Astrocyte (in vitro differentiated cells and primary cell): Measurements from ENCODE around the gene TNIP1. TPM values are rescaled to one million over a fixed set of nuclear protein-coding genes. Genes with fewer than 3 reads are reported as not detected.

Source experiments
- DNase-seq: peaks from one replicate; pipeline ENCODE4 v3.0.0-alpha.2; 2010; ENCODE audit warnings: low read depth
- FAIRE-seq: peaks from 2 replicates; lab custom pipeline; 2011; peaks lifted over from hg19 to GRCh38; lab: Jason Lieb, UNC
- H2AFZ ChIP-seq: 2 replicates; pipeline ENCODE4 v1.6.0; 2012; ENCODE audit warnings: low read depth, low read length, inconsistent platforms
- H3K27ac ChIP-seq: 2 replicates; pipeline ENCODE4 v1.5.1; 2011; ENCODE audit warnings: low read depth, low read length, inconsistent platforms
- H3K27me3 ChIP-seq: 2 replicates; pipeline ENCODE4 v1.6.0; 2011; ENCODE audit warnings: low read length, inconsistent platforms; ENCODE audit not compliant: insufficient read depth
- H3K36me3 ChIP-seq: 2 replicates; pipeline ENCODE4 v1.5.1; 2011; ENCODE audit warnings: low read length, inconsistent platforms; ENCODE audit not compliant: insufficient read depth
- H3K4me1 ChIP-seq: 2 replicates; pipeline ENCODE4 v1.5.1; 2011; ENCODE audit warnings: low read length, inconsistent platforms; ENCODE audit not compliant: insufficient read depth
- H3K4me2 ChIP-seq: 2 replicates; pipeline ENCODE4 v1.6.0; 2012; ENCODE audit warnings: low read length, inconsistent platforms
- H3K4me3 ChIP-seq: 2 replicates; pipeline ENCODE4 v1.5.1; 2011; ENCODE audit warnings: low read depth, mild to moderate bottlenecking, low read length, inconsistent platforms; ENCODE audit not compliant: insufficient read depth
- H3K79me2 ChIP-seq: 2 replicates; pipeline ENCODE4 v1.6.0; 2012; ENCODE audit warnings: mild to moderate bottlenecking, low read length, inconsistent platforms; ENCODE audit not compliant: insufficient read depth
- H3K9ac ChIP-seq: 2 replicates; pipeline ENCODE4 v1.6.0; 2012; ENCODE audit warnings: mild to moderate bottlenecking, low read length, inconsistent platforms
- H3K9me3 ChIP-seq: 2 replicates; pipeline ENCODE4 v1.5.1; 2012; ENCODE audit warnings: low read depth, mild to moderate bottlenecking, low read length, inconsistent platforms; ENCODE audit not compliant: insufficient read depth
- H4K20me1 ChIP-seq: 2 replicates; pipeline ENCODE4 v1.6.0; 2012; ENCODE audit warnings: low read length, inconsistent platforms; ENCODE audit not compliant: insufficient read depth
- H3K27ac Mint-ChIP-seq: one replicate; pipeline ENCODE4 v1.8.0; 2021; ENCODE audit warnings: mild to moderate bottlenecking, mixed read lengths; ENCODE audit not compliant: unreplicated experiment
- H3K27me3 Mint-ChIP-seq: one replicate; pipeline ENCODE4 v1.8.0; 2021; ENCODE audit warnings: low read depth, mixed read lengths; ENCODE audit not compliant: unreplicated experiment
- H3K36me3 Mint-ChIP-seq: one replicate; pipeline ENCODE4 v1.8.0; 2021; ENCODE audit warnings: low read depth, mixed read lengths; ENCODE audit not compliant: unreplicated experiment
- H3K4me1 Mint-ChIP-seq: one replicate; pipeline ENCODE4 v1.8.0; 2021; ENCODE audit warnings: low read depth, mixed read lengths; ENCODE audit not compliant: unreplicated experiment
- H3K4me3 Mint-ChIP-seq: one replicate; pipeline ENCODE4 v1.8.0; 2021; ENCODE audit warnings: mild to moderate bottlenecking, moderate library complexity, mixed read lengths; ENCODE audit not compliant: unreplicated experiment
- H3K9me3 Mint-ChIP-seq: one replicate; pipeline ENCODE4 v1.8.0; 2021; ENCODE audit warnings: mild to moderate bottlenecking, mixed read lengths; ENCODE audit not compliant: unreplicated experiment
- EZH2 ChIP-seq: IDR thresholded peaks from 2 replicates; pipeline ENCODE4 v1.6.1; 2012; ENCODE audit warnings: mild to moderate bottlenecking, low read length, inconsistent platforms; ENCODE audit not compliant: insufficient read depth
- total RNA-seq: library from RNA; stranded (reverse); gene quantifications from 2 replicates; pipeline ENCODE4 v1.2.1, GENCODE V29; 2021
- TF ChIP-seq, protein P1 (sequence below): IDR thresholded peaks from 2 replicates; pipeline ENCODE4 v1.5.1; 2011; ENCODE audit warnings: low read depth, mild to moderate bottlenecking, inconsistent platforms, low read length, moderate library complexity; ENCODE audit not compliant: insufficient read depth

TNIP1 gene
- total RNA-seq, 1 donor from 2014 or later, result 119 TPM

DNA sequence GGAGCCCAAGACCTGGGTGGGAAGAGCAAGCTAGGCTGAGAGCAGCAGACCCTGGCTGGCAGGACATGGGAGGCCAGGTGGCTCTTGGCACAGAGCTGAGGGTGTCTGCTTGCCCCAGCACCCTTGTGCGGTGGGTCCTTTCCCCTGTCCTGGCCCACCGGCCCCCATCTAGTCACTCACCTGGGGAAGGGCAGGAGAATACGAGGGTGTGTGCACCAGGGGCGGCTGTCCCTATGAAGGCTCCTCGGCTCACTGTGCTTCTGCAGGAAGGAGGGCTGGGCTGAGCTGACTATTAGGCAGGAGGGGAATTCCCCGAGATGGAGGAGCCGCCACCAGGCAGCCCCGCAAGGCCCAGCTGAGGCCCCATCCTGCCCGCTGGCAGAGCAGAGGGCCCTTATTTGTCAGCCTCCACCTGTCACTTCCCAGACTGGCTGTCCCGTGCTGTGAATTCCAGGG lies 6.1 kb upstream of the TNIP1 start:
- H3K79me2 ChIP-seq, result no peaks in the 10 kb centered on the region
- H3K27me3 ChIP-seq, result no peaks in the 10 kb centered on the region
- no peak overlapping the region for H3K27ac ChIP-seq
- H3K9me3 Mint-ChIP-seq, result peaks cover 2% of the 10 kb centered on the region
- no peak overlapping the region for H2AFZ ChIP-seq
- no peaks in the 10 kb centered on the region for H3K4me1 ChIP-seq
- TF ChIP-seq, protein P1, sequence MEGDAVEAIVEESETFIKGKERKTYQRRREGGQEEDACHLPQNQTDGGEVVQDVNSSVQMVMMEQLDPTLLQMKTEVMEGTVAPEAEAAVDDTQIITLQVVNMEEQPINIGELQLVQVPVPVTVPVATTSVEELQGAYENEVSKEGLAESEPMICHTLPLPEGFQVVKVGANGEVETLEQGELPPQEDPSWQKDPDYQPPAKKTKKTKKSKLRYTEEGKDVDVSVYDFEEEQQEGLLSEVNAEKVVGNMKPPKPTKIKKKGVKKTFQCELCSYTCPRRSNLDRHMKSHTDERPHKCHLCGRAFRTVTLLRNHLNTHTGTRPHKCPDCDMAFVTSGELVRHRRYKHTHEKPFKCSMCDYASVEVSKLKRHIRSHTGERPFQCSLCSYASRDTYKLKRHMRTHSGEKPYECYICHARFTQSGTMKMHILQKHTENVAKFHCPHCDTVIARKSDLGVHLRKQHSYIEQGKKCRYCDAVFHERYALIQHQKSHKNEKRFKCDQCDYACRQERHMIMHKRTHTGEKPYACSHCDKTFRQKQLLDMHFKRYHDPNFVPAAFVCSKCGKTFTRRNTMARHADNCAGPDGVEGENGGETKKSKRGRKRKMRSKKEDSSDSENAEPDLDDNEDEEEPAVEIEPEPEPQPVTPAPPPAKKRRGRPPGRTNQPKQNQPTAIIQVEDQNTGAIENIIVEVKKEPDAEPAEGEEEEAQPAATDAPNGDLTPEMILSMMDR, result no peak
- TF ChIP-seq EZH2, result no peak
- peaks cover 13% of the 10 kb centered on the region for H3K4me1 Mint-ChIP-seq
- no peak overlapping the region for H3K27ac Mint-ChIP-seq
- H3K9ac ChIP-seq, result no peak overlapping the region
- H3K4me3 ChIP-seq, result no peak overlapping the region
- H3K9me3 ChIP-seq, result no peaks in the 10 kb centered on the region
- peaks cover 3% of the 10 kb centered on the region for H3K27me3 Mint-ChIP-seq
- no peaks in the 10 kb centered on the region for H3K36me3 ChIP-seq
- peaks cover 2% of the 10 kb centered on the region for H3K36me3 Mint-ChIP-seq
- no peaks in the 10 kb centered on the region for H4K20me1 ChIP-seq
- H3K4me3 Mint-ChIP-seq, result no peak overlapping the region
- DNase-seq (no peak), FAIRE-seq (no peak)
- H3K4me2 ChIP-seq, result no peak overlapping the region

DNA sequence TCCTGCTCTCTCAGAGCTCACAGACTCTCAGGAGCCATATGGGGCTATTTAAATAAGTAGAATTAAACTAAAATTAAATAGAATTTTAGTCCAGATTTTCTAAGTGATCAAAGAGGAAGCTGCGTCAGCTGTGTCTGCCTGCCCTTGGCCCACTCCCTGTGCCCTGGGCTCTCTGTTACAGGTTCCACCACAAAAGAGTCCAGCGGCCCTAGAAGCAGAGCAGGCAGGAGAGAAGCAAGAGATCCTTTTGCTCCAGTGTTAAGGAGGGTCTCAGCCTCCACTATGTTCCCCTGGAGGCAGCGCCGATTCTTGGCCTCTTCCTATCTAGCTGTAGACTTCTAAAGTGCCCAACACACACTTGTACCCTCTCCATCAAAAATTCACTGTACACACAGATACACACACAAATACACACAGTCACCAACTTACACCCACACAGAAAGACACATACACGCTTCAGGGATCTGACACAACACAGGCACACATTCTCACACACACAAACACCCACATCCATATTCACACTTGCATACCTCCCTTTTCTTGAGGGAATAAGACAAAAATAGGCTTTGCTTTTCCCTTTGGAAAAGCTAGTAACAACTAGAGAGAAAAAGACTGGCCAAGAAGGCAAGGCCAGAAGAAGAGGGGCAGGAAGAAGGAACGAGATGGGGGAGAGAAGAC lies 5.5 kb upstream of the TNIP1 start:
- peaks cover 2% of the 10 kb centered on the region for H3K36me3 Mint-ChIP-seq
- Histone ChIP-seq H3K4me3 (no peak overlapping the region), H4K20me1 (no peaks in the 10 kb centered on the region), H3K4me2 (no peak overlapping the region), H3K36me3 (no peaks in the 10 kb centered on the region), H3K9ac (no peak overlapping the region), H3K27me3 (no peaks in the 10 kb centered on the region), H2AFZ (no peak overlapping the region), H3K27ac (no peak overlapping the region), H3K4me1 (peaks cover 6% of the 10 kb centered on the region), H3K9me3 (no peaks in the 10 kb centered on the region), H3K79me2 (no peaks in the 10 kb centered on the region)
- H3K27me3 Mint-ChIP-seq, result peaks cover 3% of the 10 kb centered on the region
- FAIRE-seq (no peak), DNase-seq (no peak)
- H3K4me1 Mint-ChIP-seq, result peaks cover 13% of the 10 kb centered on the region
- no peak overlapping the region for H3K4me3 Mint-ChIP-seq
- H3K9me3 Mint-ChIP-seq, result peaks cover 2% of the 10 kb centered on the region
- H3K27ac Mint-ChIP-seq, result no peak overlapping the region
- no peak for TF ChIP-seq EZH2
- TF ChIP-seq, protein P1, result no peak

DNA sequence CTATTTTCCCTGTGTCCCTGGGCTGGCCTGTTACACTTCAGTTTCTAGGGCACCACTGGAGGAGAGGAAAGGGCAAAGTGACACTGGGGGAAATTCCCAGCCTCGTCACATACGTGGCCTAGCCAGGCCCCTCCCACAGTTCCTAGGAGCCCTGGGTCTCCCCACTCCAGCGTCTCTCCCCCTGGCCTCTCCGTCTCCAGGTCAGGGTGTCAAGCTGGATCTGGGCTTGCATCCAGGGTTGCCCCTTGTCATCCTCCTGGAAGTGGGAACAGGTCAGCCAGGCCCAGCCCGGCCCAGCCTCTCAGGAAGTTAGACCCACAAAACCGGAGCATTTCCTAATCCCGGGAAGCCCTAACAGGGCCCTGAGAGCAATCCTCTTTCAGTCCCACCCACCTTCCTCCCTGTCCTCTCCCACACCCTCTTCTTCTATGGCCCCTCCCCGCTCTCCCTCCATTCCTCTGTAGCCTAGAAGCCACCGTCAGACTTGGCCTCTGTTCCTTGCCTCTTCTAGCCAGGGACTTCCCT lies 4.7 kb upstream of the TNIP1 start:
- no peak overlapping the region for H2AFZ ChIP-seq
- H3K9me3 ChIP-seq, result no peaks in the 10 kb centered on the region
- H3K79me2 ChIP-seq, result no peaks in the 10 kb centered on the region
- peaks cover 8% of the 10 kb centered on the region for H3K4me1 ChIP-seq
- Mint-ChIP-seq H3K4me1 (peaks cover 13% of the 10 kb centered on the region), H3K27ac (no peak overlapping the region), H3K27me3 (peaks cover 3% of the 10 kb centered on the region), H3K4me3 (no peak overlapping the region), H3K9me3 (peaks cover 2% of the 10 kb centered on the region), H3K36me3 (peaks cover 2% of the 10 kb centered on the region)
- H3K9ac ChIP-seq, result no peak overlapping the region
- no peak overlapping the region for H3K27ac ChIP-seq
- no peak for TF ChIP-seq EZH2
- TF ChIP-seq, protein P1, result no peak
- FAIRE-seq (no peak), DNase-seq (no peak)
- no peak overlapping the region for H3K4me2 ChIP-seq
- H3K4me3 ChIP-seq, result no peak overlapping the region
- H4K20me1 ChIP-seq, result no peaks in the 10 kb centered on the region
- H3K27me3 ChIP-seq, result no peaks in the 10 kb centered on the region
- no peaks in the 10 kb centered on the region for H3K36me3 ChIP-seq
